Lung (tissue), 12 donors: ENCODE data around the gene C2orf76. TPM values are rescaled to one million over a fixed set of nuclear protein-coding genes. Genes with fewer than 3 reads are reported as not detected.

Source experiments
- ATAC-seq: fragments of 200-7000 bp; cut with Tn5 transposase; one replicate; pipeline ENCODE4 v1.9.1; 2020; ENCODE audit warnings: moderate number of reproducible peaks; ENCODE audit not compliant: insufficient read depth, low FRiP score
- DNase-seq, 3 donors: peaks; one replicate each; pipeline ENCODE4 v3.0.0-alpha.2; 2013 to 2017
- H3K27ac ChIP-seq, 2 donors: one replicate each; pipeline ENCODE4 v1.5.1; 2013; ENCODE audit warnings: mild to moderate bottlenecking in 2 of 2, moderate library complexity in 2 of 2, control low read depth in 1 of 2, inconsistent platforms in 1 of 2, low read depth in 1 of 2, low read length in 1 of 2
- H3K27me3 ChIP-seq, 3 donors: one replicate each; pipeline ENCODE4 v1.5.1; 2013; ENCODE audit warnings: low read length in 2 of 3; ENCODE audit not compliant: control insufficient read depth in 3 of 3, insufficient read depth in 3 of 3
- H3K36me3 ChIP-seq, 4 donors: one replicate each; pipeline ENCODE4 v1.5.1; 2013; ENCODE audit warnings: low read length in 4 of 4, mild to moderate bottlenecking in 1 of 4, moderate library complexity in 1 of 4; ENCODE audit not compliant: control insufficient read depth in 4 of 4, insufficient read depth in 4 of 4
- H3K4me1 ChIP-seq, 5 donors: one replicate each; pipeline ENCODE4 v1.5.1; 2013; ENCODE audit warnings: low read length in 5 of 5, mild to moderate bottlenecking in 2 of 5, moderate library complexity in 1 of 5; ENCODE audit not compliant: control insufficient read depth in 5 of 5, insufficient read depth in 5 of 5
- H3K4me3 ChIP-seq: one replicate; pipeline ENCODE4 v1.5.1; 2013; ENCODE audit warnings: mild to moderate bottlenecking, control low read depth, moderate library complexity
- H3K9ac ChIP-seq, 2 donors: one replicate each; pipeline ENCODE4 v1.5.1; 2013; ENCODE audit warnings: low read length in 2 of 2, control low read depth in 1 of 2; ENCODE audit not compliant: insufficient read depth in 1 of 2
- H3K9me3 ChIP-seq, 4 donors: one replicate each; pipeline ENCODE4 v1.5.1; 2013; ENCODE audit warnings: low read length in 3 of 4, mild to moderate bottlenecking in 1 of 4, moderate library complexity in 1 of 4; ENCODE audit not compliant: control insufficient read depth in 4 of 4, insufficient read depth in 3 of 4
- CTCF ChIP-seq: IDR thresholded peaks from 2 replicates; pipeline ENCODE4 v1.5.1; 2012; ENCODE audit warnings: mild to moderate bottlenecking; ENCODE audit errors: control extremely low read depth, extremely low read depth
- WGBS, 2 donors: extraction: QIAGEN DNeasy Blood & Tissue Kit; methylation state at CpG; one replicate each; pipeline ENCODE4 v1.1.7; 2013; 5-methylcytosine and 5-hydroxymethylcytosine counted together
- polyA plus RNA-seq, 2 donors: library from polyadenylated mRNA; stranded (reverse); fragments of 200-250 nt; gene quantifications; one replicate each; pipeline ENCODE4 v1.2.1, GENCODE V29; 2013
- total RNA-seq, 2 donors: library from RNA; depleted of rRNA in 1 of 2; stranded (reverse); fragments of >200 nt in 1 of 2; gene quantifications; one replicate each; pipeline ENCODE4 v1.2.1, GENCODE V29; 2014 to 2021
- donor health status: control.
- donor health status: control.
- donor health status: Bipolar disorder and iron deficiency.
- donor health status: healthy.
- donor health status: DM: yes; HTN: yes; CAD: no.

Gene C2orf76
- total and polyA plus RNA-seq, 4 donors, result 9.1 to 24.6 (median 17.3) TPM

DNA sequence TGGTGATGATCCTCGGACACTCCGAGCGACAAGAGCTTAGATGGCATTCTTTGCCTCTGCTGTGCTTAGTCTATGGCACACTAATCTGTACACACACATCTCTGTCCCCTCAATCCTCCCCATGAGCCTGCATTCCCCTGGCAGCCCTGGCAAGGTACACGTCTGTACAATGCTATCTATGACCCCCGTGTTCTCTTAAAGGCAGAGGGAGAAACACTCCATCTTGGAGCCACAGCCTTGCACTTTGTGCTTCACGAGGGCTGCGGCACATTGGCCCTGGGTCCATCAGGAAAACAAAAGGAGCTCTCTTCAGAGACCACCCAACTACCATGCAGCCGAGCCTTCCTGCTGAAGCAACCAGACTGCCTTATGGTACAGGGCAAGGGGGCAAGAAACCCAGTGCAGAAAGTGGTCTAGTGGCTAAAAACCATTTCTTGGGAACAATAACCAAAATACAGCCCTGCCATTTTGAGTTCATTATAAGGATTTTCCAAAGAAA lies 100.5 kb downstream of the C2orf76 start:
- peaks cover 0 to 2% (median 0%) of the 10 kb centered on the region in 5 donors for H3K4me1 ChIP-seq
- H3K27ac ChIP-seq, result no peak overlapping the region
- 92 to 98% methylated on average over 8 of the region's 8 CpGs for WGBS, 2 donors
- no peak for TF ChIP-seq CTCF
- H3K36me3 ChIP-seq, result peaks cover 0 to 5% (median 0%) of the 10 kb centered on the region in 4 donors
- no peak overlapping the region for H3K9ac ChIP-seq
- H3K27me3 ChIP-seq, result no peaks in the 10 kb centered on the region
- peaks cover 0 to 9% (median 0%) of the 10 kb centered on the region in 4 donors for H3K9me3 ChIP-seq
- no peak overlapping the region for H3K4me3 ChIP-seq
- DNase-seq (no peak), ATAC-seq (no peak)

DNA sequence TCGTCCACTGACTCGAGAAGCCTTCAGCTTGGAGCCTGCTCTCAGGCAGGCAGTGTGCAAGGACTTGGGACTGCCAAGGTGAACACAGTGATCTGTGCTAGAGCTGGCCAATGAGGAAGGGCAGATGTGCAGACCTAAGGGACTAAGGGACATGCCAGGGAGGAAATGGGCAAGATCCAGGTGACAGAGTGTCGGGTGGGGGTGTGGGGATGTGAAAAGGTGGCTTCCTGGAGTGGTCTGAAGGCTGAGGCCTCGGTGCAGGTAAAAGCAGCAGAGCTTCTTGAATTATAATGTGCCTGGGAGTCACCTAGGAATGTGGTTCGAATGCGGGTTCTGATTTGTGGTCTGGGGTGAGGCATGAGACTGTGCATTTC lies 101.0 kb downstream of the C2orf76 start:
- WGBS, 2 donors, result 90 to 94% methylated on average over 6 of the region's 6 CpGs
- H3K9ac ChIP-seq, result no peak overlapping the region

GRCh38 chr2:119264781-119265692 lies 101.6 kb downstream of the C2orf76 start:
- no peak overlapping the region for H3K27ac ChIP-seq
- DNase-seq (peak; percentile 19 to 49 (median 32)), ATAC-seq (peak; percentile 48)
- TF ChIP-seq CTCF, result peak; percentile 25
- WGBS, 2 donors, result 58 to 69% methylated on average over 13 of the region's 13 CpGs
- H3K4me3 ChIP-seq, result no peak overlapping the region
- peaks cover 0 to 5% (median 0%) of the 10 kb centered on the region in 4 donors for H3K36me3 ChIP-seq
- no peak overlapping the region for H3K9ac ChIP-seq
- H3K4me1 ChIP-seq, result peaks cover 0 to 5% (median 0%) of the 10 kb centered on the region in 5 donors
- no peaks in the 10 kb centered on the region for H3K27me3 ChIP-seq
- peaks cover 0 to 8% (median 0%) of the 10 kb centered on the region in 4 donors for H3K9me3 ChIP-seq

More for the DNA sequence above, 101.0 kb downstream of the C2orf76 start:
- TF ChIP-seq CTCF, result no peak
- no peak overlapping the region for H3K4me3 ChIP-seq
- DNase-seq (no peak), ATAC-seq (no peak)
- no peak overlapping the region for H3K27ac ChIP-seq
- no peaks in the 10 kb centered on the region for H3K27me3 ChIP-seq
- H3K36me3 ChIP-seq, result peaks cover 0 to 5% (median 0%) of the 10 kb centered on the region in 4 donors
- peaks cover 0 to 11% (median 0%) of the 10 kb centered on the region in 4 donors for H3K9me3 ChIP-seq
- peaks cover 0 to 5% (median 0%) of the 10 kb centered on the region in 5 donors for H3K4me1 ChIP-seq
